HL-60/S4 treated with retinoic acid at 250 ng/mL for 4 days and 3 days (cell line): ENCODE results near the gene C5AR1.
"Not testable (repeated sequence)": the region's sequence is repeated elsewhere in the genome, so short reads cannot be mapped to it uniquely, and the experiment has no call there.

Experiments
- in situ Hi-C: fragments of 300-500 bp; cut with MboI; formaldehyde crosslinking; loops from 2 replicates; pipeline ENCODE4 v1.7.0; 2022; ENCODE audit warnings: low sequenced_read_pairs

The C5AR1 gene

GRCh38 chr19:47324502-47324901 lies 14.8 kb downstream of the C5AR1 start:
- in situ Hi-C loops, result no loop called here

GRCh38 chr19:47330466-47330869 lies 20.8 kb downstream of the C5AR1 start:
- in situ Hi-C loops, result no loop called here

- in situ Hi-C loops, result no loop called here
These were observed 21.8 kb downstream of the C5AR1 start for GRCh38 chr19:47331490-47331889.

GRCh38 chr19:47331931-47332547 lies 22.4 kb downstream of the C5AR1 start, which contains the start of gene C5AR2:
Gene C5AR2 (plus strand): TSS chr19:47332175. CDS start chr19:47340800, 8,625 bp downstream.
- in situ Hi-C loops, result no loop called here

GRCh38 chr19:47336765-47337718 lies 27.4 kb downstream of the C5AR1 start:
- in situ Hi-C loops, result not testable (repeated sequence)

GRCh38 chr19:47339196-47339880 lies 29.7 kb downstream of the C5AR1 start:
- in situ Hi-C loops, result no loop called here

GRCh38 chr19:47340477-47341208 lies 31.0 kb downstream of the C5AR1 start:
- in situ Hi-C loops, result no loop called here

GRCh38 chr19:47341734-47342133 lies 32.1 kb downstream of the C5AR1 start:
- in situ Hi-C loops, result no loop called here

- in situ Hi-C loops, result no loop called here
These were observed 33.6 kb downstream of the C5AR1 start for GRCh38 chr19:47343194-47343802.

GRCh38 chr19:47344425-47344824 lies 34.8 kb downstream of the C5AR1 start:
- in situ Hi-C loops, result no loop called here

GRCh38 chr19:47346024-47346423 lies 36.4 kb downstream of the C5AR1 start:
- in situ Hi-C loops, result not testable (repeated sequence)

GRCh38 chr19:47348819-47349795 lies 39.4 kb downstream of the C5AR1 start, which contains the start of gene DHX34:
Gene DHX34 (plus strand): TSS chr19:47349315. CDS start chr19:47353031, 3,716 bp downstream.
- in situ Hi-C loops, result no loop called here

GRCh38 chr19:47350630-47351029 lies 41.0 kb downstream of the C5AR1 start:
- in situ Hi-C loops, result no loop called here

- in situ Hi-C loops, result no loop called here
These were observed 41.9 kb downstream of the C5AR1 start for GRCh38 chr19:47351548-47351947.

- in situ Hi-C loops, result no loop called here
These were observed 42.4 kb downstream of the C5AR1 start for GRCh38 chr19:47352095-47352494.

GRCh38 chr19:47353307-47353712 lies 43.6 kb downstream of the C5AR1 start:
- in situ Hi-C loops, result no loop called here

- in situ Hi-C loops, result no loop called here
These were observed 47.2 kb downstream of the C5AR1 start for GRCh38 chr19:47356900-47357299.

- in situ Hi-C loops, result no loop called here
These were observed 48.4 kb downstream of the C5AR1 start for GRCh38 chr19:47357788-47358680.
